ENCODE results near the gene PRKG1. TPM values are rescaled to one million over a fixed set of nuclear protein-coding genes. Genes with fewer than 3 reads are reported as not detected.

PRKG1 gene
- total RNA-seq, 1 experiment from 2014 or later = 10.4 TPM

DNA sequence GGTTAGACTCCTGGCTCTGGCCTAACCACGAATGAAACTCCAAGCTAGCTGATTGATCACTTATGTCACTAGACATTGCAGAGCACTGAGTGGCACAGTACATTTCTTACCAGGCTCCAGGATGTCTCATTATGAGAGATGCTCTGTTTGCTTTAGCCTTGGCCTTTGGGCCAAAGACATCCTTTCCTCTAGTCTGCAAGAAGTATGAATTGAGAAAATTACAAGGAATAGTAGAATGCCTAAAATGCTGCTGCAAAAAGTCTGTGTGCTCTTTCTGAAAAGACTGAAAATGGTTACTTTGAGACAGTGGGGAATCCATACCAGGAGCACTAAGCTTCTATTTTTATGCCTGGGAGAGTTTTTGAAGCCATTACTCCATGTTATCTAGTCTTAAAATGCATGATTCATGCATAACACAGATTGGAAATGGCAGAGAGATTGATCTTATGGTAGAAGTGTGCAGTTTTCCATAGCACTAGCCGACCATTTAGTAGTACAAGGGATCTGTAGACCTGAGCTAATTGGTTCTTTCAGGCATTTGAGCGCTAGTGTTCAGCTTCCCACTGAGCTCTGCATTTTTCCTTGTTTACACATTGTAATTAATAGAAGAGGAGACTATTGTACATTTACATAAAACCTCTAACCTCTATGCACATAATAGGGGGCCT is 303.8 kb downstream of the PRKG1 start:
- Histone ChIP-seq H2BK15ac (ENCODE audit: low read depth, low read length) (no peak overlapping the region), H3K9me3 (ENCODE audit: control insufficient read depth, low read depth, low read length) (no peaks in the 10 kb centered on the region), H3K18ac (ENCODE audit: insufficient read length, low read depth, low read length) (no peak overlapping the region), H4K91ac (ENCODE audit: insufficient read length, low read depth, low read length) (no peak overlapping the region), H2AK5ac (ENCODE audit: insufficient read length, low read length) (no peak overlapping the region), H2AFZ (ENCODE audit: low read length) (no peak overlapping the region), H3K14ac (ENCODE audit: insufficient read depth, low read length) (no peak overlapping the region), H4K5ac (ENCODE audit: insufficient read length, low read depth, low read length) (no peak overlapping the region), H2BK120ac (ENCODE audit: low read depth, low read length, poor library complexity, severe bottlenecking) (no peak overlapping the region), H3K4ac (ENCODE audit: low read depth, low read length) (no peak overlapping the region), H3K79me2 (ENCODE audit: insufficient read depth, low read length) (no peaks in the 10 kb centered on the region), H3K27me3 (ENCODE audit: insufficient read depth, low read length) (no peaks in the 10 kb centered on the region), H3K4me2 (ENCODE audit: insufficient read depth, insufficient read length, low read length) (no peak overlapping the region), H2BK20ac (ENCODE audit: low read depth, low read length, poor library complexity, severe bottlenecking) (no peak overlapping the region), H3K56ac (ENCODE audit: insufficient read length, low read depth, low read length) (no peak overlapping the region), H3K23ac (ENCODE audit: insufficient read length, low read depth, low read length) (no peak overlapping the region), H2BK5ac (ENCODE audit: insufficient read length, low read length) (no peak overlapping the region), H3T11ph (ENCODE audit: low read length) (no peak overlapping the region), H3K9ac (ENCODE audit: extremely low read depth, insufficient read length, low read length) (no peak overlapping the region), H2BK12ac (ENCODE audit: insufficient read length, low read depth, low read length) (no peak overlapping the region), H3K79me1 (ENCODE audit: insufficient read depth, low read depth, low read length, poor library complexity, severe bottlenecking) (no peaks in the 10 kb centered on the region), H3K4me1 (ENCODE audit: insufficient read depth, low read length) (peaks cover 4% of the 10 kb centered on the region; the same call in 1 of the 2 replicates), H4K8ac (replicated peaks; ENCODE audit: insufficient read length, low read depth, low read length) (no peak overlapping the region), H4K20me1 (ENCODE audit: control insufficient read depth, insufficient read depth, insufficient read length) (no peaks in the 10 kb centered on the region), H3K23me2 (ENCODE audit: insufficient read length, low read depth, low read length, poor library complexity, severe bottlenecking) (no peaks in the 10 kb centered on the region), H3K27ac (ENCODE audit: insufficient read length, low read depth, low read length) (no peak overlapping the region)
- Mint-ChIP-seq H3K27me3 (ENCODE audit: low read depth) (no peaks in the 10 kb centered on the region), H3K4me1 (peaks cover 10 to 11% of the 10 kb centered on the region in 2 experiments), H3K27ac (no peak overlapping the region), H3K4me3 (no peak overlapping the region), H3K36me3 (ENCODE audit: insufficient read depth in 1 of 3, low read depth in 3 of 3) (no peaks in the 10 kb centered on the region; a peak in 1 of 7 replicates), H3K9me3 (no peaks in the 10 kb centered on the region)
- no peak for DNase-seq
- TF ChIP-seq, protein P1, sequence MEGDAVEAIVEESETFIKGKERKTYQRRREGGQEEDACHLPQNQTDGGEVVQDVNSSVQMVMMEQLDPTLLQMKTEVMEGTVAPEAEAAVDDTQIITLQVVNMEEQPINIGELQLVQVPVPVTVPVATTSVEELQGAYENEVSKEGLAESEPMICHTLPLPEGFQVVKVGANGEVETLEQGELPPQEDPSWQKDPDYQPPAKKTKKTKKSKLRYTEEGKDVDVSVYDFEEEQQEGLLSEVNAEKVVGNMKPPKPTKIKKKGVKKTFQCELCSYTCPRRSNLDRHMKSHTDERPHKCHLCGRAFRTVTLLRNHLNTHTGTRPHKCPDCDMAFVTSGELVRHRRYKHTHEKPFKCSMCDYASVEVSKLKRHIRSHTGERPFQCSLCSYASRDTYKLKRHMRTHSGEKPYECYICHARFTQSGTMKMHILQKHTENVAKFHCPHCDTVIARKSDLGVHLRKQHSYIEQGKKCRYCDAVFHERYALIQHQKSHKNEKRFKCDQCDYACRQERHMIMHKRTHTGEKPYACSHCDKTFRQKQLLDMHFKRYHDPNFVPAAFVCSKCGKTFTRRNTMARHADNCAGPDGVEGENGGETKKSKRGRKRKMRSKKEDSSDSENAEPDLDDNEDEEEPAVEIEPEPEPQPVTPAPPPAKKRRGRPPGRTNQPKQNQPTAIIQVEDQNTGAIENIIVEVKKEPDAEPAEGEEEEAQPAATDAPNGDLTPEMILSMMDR (conservative IDR thresholded peaks at IDR 0.05) = no peak
- no CpG with 5 or more reads among the region's 3 CpGs for WGBS (ENCODE audit: extremely low coverage, insufficient read length, low lambda C conversion rate)

Measured in H9 (cell line).